ENCODE measurements around the gene PIWIL1.

The PIWIL1 gene

GRCh38 chr12:130300090-130300489 lies 37.6 kb upstream of the PIWIL1 start:
- in situ Hi-C loops (cut with MboI; ENCODE audit: low sequenced_read_pairs, unreplicated experiment) = no loop called here
- TF ChIP-seq CTCF (IDR thresholded peaks at IDR 0.05; ENCODE audit: borderline replicate concordance, control extremely low read depth, extremely low read depth, insufficient read depth, missing control alignments) = no peak
- DNase-seq (ENCODE audit: low spot score) = no peak

GRCh38 chr12:130300737-130301535 lies 36.8 kb upstream of the PIWIL1 start:
- in situ Hi-C loops (cut with MboI; ENCODE audit: low sequenced_read_pairs, unreplicated experiment) = no loop called here
- DNase-seq (ENCODE audit: low spot score) = no peak

GRCh38 chr12:130301559-130301958 lies 36.1 kb upstream of the PIWIL1 start:
- TF ChIP-seq CTCF (IDR thresholded peaks at IDR 0.05; ENCODE audit: borderline replicate concordance, control extremely low read depth, extremely low read depth, insufficient read depth, missing control alignments) = no peak
- no peak for DNase-seq (ENCODE audit: low spot score)
- in situ Hi-C loops (cut with MboI; ENCODE audit: low sequenced_read_pairs, unreplicated experiment) = no loop called here

More at GRCh38 chr12:130300737-130301535, 36.8 kb upstream of the PIWIL1 start:
- TF ChIP-seq CTCF (IDR thresholded peaks at IDR 0.05; ENCODE audit: borderline replicate concordance, control extremely low read depth, extremely low read depth, insufficient read depth, missing control alignments) = no peak

GRCh38 chr12:130303781-130304180 lies 33.9 kb upstream of the PIWIL1 start:
- no peak for TF ChIP-seq CTCF (IDR thresholded peaks at IDR 0.05; ENCODE audit: borderline replicate concordance, control extremely low read depth, extremely low read depth, insufficient read depth, missing control alignments)
- DNase-seq (ENCODE audit: low spot score) = no peak
- in situ Hi-C loops (cut with MboI; ENCODE audit: low sequenced_read_pairs, unreplicated experiment) = no loop called here

- TF ChIP-seq CTCF (IDR thresholded peaks at IDR 0.05; ENCODE audit: borderline replicate concordance, control extremely low read depth, extremely low read depth, insufficient read depth, missing control alignments) = no peak
- no peak for DNase-seq (ENCODE audit: low spot score)
- in situ Hi-C loops (cut with MboI; ENCODE audit: low sequenced_read_pairs, unreplicated experiment) = no loop called here
Measured at GRCh38 chr12:130307859-130308258, 29.8 kb upstream of the PIWIL1 start.

- no peak for TF ChIP-seq CTCF (IDR thresholded peaks at IDR 0.05; ENCODE audit: borderline replicate concordance, control extremely low read depth, extremely low read depth, insufficient read depth, missing control alignments)
- no peak for DNase-seq (ENCODE audit: low spot score)
Measured at GRCh38 chr12:130308393-130308792, 29.3 kb upstream of the PIWIL1 start.

More at GRCh38 chr12:130308393-130308792, 29.3 kb upstream of the PIWIL1 start:
- in situ Hi-C loops (cut with MboI; ENCODE audit: low sequenced_read_pairs, unreplicated experiment) = no loop called here
